Colon (tissue), 2 donors: Measurements from ENCODE around the gene AKAP5.

Experiments
- FAIRE-seq: peaks from 2 replicates; lab custom pipeline; 2012; peaks lifted over from hg19 to GRCh38; lab: Jason Lieb, UNC
- donor health status: control.
- donor health status: control.

Gene AKAP5, protein sequence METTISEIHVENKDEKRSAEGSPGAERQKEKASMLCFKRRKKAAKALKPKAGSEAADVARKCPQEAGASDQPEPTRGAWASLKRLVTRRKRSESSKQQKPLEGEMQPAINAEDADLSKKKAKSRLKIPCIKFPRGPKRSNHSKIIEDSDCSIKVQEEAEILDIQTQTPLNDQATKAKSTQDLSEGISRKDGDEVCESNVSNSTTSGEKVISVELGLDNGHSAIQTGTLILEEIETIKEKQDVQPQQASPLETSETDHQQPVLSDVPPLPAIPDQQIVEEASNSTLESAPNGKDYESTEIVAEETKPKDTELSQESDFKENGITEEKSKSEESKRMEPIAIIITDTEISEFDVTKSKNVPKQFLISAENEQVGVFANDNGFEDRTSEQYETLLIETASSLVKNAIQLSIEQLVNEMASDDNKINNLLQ

GRCh38 chr14:64465191-64465822, at the start of gene AKAP5:
Gene AKAP5 (plus strand): TSS chr14:64465499. CDS start chr14:64468395, 2,896 bp downstream.
- no peak for FAIRE-seq

DNA sequence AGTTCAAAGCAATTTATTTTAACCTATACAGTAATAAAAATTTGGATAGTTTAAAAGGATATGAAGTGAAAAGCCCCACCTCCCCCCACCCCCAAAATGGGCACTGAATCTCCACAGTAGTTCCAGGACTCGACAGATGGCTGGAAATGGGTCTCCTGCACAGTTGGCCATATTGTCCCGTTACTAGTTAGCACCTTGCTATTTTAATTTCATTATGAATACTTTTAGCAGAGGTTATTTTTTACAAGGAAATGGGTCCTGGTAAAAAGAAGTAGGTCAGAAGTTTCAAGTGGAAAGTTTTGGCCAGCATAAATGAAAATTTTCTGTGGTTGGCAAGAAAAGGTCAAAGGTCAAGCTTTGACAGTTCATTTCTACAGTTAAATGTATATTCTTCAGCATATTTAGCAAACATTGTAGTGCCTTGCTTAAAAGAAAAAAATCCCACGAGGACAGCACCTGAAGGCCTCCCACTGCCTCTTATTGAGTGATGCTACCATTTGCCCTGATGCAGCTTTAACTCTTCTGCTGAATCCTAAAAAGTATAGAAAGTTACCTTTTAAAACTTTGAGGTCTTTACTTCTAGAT, 48.9 kb upstream of the AKAP5 start:
- FAIRE-seq, result no peak

- FAIRE-seq, result no peak
These were observed 48.1 kb upstream of the AKAP5 start for GRCh38 chr14:64417055-64417770.

- FAIRE-seq, result no peak
These were observed 47.6 kb upstream of the AKAP5 start for GRCh38 chr14:64417771-64418125.

DNA sequence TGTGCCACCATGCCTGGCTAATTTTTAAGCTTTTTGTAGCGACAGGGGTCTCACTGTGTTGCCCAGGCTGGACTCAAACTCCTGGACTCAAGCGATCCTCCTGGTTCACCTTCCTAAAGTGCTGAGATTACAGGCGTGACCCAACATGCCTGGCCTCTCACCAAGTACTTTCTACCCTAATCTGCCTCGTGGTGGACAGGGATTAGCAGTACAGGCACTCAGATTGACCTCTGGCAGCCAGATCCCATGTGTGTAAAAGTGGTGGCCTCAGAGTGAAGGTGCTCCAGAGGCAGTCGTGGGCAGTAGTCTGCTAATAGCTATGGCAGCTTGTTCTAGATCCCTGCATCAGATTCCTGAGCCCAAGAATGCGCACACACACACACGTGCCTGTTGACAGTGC, 46.3 kb upstream of the AKAP5 start:
- FAIRE-seq, result no peak

GRCh38 chr14:64421166-64421565, 44.1 kb upstream of the AKAP5 start:
- FAIRE-seq, result no peak

- FAIRE-seq, result no peak
These were observed 43.3 kb upstream of the AKAP5 start for GRCh38 chr14:64422005-64422404.

DNA sequence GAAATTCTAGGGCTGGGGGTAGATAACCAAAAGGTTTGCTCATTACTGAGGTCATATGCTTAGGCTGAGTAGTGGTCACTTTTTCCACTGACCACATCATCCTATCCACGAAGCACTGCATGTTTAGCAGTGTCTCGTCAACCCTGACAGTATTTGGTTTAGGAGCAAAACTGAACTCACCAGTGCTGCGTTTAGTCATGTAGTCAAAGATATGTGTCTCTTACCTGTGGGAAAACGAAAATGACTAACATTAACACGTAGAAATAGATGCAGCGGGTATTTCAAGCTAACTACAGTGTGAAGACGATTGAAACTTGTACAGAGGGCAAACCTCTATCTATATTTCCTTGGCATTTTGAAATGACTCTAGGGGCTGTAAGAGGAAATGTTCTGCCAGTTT, 42.5 kb upstream of the AKAP5 start:
- FAIRE-seq, result no peak

DNA sequence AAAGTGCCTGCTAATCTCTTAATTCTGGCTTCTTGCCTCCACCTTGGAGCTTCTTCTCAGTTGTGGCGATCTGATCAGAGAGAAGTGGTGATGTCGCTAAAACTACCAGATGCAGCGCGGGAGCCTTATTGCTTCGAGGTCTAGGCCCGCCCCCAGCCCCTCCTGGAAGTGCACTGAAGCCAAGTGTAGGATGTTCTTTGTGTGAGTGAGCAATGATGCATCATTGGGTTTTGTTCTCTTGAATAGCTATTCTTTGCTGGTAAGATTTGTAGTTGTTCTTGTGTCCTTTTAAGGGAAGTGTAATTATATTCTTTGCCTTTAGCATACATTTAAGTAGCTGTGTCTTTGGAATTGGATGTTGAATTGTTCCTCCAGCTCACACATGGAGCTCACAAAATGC, 41.3 kb upstream of the AKAP5 start:
- no peak for FAIRE-seq

DNA sequence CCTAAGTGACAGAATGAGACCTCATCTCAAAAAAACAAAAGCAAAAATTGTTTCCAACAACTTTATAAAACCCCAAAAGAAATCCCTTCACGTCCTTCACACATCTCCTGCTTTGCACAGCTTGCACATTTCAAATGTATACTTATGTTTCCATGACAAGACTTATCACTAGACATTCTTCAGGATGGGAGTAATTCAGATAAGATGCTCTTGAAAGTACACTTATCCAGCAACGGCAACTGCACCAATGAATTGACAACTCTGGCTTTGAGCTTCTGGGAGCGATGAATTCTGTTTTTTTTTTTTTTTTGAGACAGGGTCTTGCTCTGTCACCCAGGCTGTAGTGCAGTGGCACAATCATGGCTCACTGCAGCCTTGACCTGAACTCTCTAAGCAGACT, 30.8 kb upstream of the AKAP5 start:
- no peak for FAIRE-seq

DNA sequence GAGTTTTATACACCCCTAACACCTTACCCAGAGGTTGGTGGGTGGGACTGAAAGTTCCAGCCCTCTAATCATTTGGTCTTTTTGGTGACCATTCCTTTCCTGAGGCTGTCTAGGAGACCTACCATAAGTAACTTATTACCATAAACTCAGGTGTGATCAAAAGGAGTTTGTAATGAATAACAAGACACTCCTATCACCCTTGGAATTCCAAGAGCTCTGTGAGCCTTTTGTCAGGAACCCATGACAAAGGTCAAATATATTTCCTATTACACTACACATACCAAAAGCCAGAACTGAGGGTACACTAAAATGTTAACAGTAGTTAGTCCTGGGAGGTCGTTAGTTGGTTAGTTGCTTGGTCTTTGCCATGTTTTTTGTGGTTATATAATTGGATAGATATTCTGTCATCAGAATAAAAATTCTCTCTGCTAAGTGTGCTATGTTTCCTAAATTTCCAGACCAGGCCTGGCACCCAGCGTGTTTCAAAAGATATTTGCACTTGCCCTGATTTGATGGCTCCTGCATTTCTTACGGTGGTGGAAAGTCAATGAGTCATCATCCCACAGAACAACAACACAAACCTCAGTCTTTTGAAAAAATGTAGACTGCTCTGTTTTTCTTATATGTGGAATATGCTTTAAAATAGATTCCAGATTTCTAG, 27.0 kb upstream of the AKAP5 start:
- no peak for FAIRE-seq

GRCh38 chr14:64439141-64439540, 26.2 kb upstream of the AKAP5 start:
- FAIRE-seq, result no peak

DNA sequence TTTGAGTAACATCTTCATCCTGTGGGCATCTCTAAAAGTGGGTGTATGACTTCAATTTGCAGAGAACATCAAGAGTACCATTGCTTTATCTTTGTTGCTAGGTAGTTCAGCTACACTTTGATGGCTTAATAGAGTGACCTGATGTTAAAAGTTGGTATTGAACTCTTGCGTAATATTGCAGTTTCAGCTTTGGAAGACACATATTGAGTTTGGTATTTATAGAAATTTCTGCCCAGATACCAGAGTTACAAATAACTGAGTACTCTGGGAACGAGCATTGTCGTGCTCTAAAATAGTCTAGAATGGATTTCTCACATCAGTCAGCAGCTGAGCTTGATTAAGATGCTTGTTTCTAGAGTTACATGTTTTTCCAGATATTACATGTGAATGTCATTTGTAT, 24.8 kb upstream of the AKAP5 start:
- FAIRE-seq, result no peak

DNA sequence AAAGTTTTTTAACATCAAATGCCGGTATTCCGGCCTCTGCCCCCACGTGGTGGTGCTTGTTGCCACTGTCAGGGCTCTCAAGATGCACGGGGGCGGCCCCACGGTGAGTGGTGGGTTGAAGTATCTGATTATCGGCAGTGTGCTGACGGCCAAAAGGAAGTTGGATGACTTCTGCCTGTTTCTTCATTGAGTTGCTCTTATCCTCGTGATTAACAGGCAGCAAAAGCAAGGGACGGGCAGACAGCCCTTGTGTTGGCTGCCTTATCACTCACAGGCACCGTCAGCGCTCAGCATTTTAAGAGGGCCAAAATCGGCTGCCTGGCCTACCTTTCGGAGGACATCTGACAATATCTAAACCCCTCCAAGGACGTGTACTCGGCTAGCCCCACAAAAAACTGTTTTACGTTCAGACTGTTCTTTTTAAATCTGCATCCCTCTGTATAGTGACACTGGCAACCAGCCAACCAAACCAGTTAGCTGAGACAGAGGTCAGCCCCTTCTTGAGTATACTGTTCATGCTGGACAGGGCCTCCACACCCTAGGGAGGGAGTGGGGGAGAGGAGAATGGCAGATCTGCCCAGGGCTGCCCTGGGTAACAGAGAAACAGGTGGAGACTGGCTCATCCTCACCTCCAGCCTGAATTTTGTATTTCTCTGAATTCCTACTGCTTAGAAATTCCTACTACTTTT, 22.9 kb upstream of the AKAP5 start:
- FAIRE-seq, result no peak

- FAIRE-seq, result no peak
These were observed 21.2 kb upstream of the AKAP5 start for GRCh38 chr14:64444140-64444539.

- FAIRE-seq, result no peak
These were observed 20.1 kb upstream of the AKAP5 start for GRCh38 chr14:64444984-64445845.

DNA sequence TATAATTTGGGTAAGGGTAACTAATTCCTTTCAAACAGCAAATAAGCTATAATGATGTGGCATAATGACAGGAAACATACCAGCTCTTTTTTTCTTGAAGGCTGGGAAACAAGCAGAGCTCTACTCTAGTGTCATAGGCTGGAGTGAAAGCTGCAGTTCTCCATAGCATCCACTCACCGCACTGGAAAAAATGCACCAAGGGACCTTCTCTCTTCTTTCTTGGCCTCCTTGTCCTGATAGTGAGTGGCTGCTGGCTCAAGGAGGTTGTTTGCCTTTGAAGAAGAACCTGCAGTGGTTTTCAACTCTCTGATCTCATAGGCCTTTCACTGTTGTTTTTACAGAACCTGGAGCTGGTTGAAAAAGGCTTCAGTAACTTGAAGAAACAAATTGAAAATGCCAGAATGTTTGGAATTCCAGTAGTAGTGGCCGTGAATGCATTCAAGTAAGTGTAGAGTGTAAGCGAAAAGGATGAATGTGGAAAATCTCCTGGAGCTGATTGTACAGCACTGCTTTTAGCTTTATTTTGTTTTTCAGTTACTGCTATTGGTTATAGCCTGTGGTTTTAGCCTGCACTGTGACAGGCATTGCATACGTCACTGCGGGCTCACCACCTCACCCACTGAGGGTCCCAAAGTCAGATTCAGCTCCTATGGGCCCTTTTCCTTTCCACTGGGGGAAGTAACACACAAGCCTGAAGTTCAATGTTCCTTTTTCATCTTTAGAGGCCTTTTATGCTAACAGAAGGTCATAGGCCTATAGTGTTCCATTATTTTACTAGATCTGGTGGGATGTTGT, 17.2 kb upstream of the AKAP5 start:
- no peak for FAIRE-seq

DNA sequence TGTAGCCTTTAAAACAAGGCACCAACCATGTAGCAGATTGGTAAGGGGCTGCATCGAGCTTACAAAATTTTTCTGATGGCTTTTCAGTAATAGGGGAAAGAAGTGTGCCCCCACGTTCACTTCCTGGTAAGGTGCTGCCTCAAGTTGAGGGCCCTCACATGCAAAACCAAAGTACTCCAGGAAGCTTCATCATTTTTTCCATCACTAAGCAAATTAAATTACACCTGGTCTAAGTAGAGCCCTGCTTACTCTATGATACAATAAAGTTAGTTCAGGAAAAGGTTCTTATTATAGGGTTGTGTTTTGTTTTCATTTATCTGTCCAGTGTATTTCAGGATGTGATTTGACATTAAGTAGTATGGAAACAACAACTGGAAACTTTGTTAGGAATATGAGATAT, 15.0 kb upstream of the AKAP5 start:
- no peak for FAIRE-seq

DNA sequence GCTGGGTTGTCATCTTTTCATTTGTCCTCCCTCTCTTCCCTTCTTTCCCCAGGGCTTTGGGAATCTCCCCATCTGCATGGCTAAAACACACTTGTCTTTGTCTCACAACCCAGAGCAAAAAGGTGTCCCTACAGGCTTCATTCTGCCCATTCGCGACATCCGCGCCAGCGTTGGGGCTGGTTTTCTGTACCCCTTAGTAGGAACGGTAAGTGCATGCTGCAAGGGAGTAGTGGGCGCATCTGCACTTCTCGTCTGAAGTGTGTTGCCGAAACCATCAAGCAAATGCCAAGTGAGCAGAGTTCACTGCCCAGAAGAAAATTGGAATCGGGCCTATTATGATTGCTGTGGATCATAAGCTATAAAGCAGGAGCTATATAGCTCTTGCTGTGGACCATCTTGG, 10.6 kb upstream of the AKAP5 start:
- no peak for FAIRE-seq
